ENCODE data around the gene MLX. TPM values are rescaled to one million over a fixed set of nuclear protein-coding genes. Genes with fewer than 3 reads are reported as not detected.

Gene MLX
- total RNA-seq (10 to 100 TPM; 33.1 to 36.1 TPM), total RNA-seq (40.3 to 57.2 reads per million in 2 donors)

DNA sequence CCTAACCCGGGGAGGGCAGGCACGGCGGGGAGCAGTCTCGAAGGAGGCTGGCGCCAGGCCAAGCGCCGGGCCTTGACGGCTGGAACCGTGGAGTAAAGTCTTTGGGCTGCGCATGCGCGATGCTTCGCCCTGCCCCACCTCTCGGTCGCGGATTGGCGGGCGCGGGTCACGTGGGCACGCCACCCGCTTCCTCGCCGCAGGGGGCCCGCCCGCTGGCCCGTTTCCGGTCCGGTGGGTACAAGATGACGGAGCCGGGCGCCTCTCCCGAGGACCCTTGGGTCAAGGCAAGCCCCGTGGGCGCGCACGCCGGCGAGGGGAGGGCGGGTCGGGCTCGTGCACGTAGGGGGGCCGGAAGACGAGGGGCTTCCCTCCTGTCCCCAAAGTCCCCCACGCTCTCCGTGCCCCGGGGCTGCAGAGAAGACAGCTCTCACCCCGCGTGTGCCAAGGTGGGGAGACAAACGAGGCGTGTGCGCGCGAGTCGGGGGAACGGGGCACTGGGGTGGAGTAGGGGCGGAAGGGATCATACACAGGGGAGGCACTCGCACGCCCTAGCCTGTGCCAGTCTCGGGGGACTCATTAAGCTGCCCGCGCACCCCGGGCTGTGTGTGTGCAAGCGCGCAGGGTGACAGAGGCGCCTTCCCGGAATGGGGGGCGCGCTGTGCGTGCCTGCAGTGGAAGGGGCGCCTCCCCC is at the start of gene MLX:
TSS of gene MLX (plus strand) at position 218 of the 691 bp plus-strand sequence. CDS start at position 243, 25 bp downstream.
- H3K9me3 ChIP-seq (ENCODE audit: control insufficient read depth, low read length, poor library complexity, severe bottlenecking) = no peaks in the 10 kb centered on the region
- Mint-ChIP-seq H3K4me1 (peaks cover 23% of the 10 kb centered on the region), H3K36me3 (ENCODE audit: low read depth) (no peaks in the 10 kb centered on the region), H3K4me3 (peak within 1 kb of the TSS; percentile 97), H3K27ac (peak within 1 kb of the TSS; percentile 93), H3K27me3 (no peaks in the 10 kb centered on the region)
- DNase-seq = peak; percentile 83 to 91 (median 90)
- peak; percentile 82 for ATAC-seq

- H3K27ac Mint-ChIP-seq = no peak overlapping the region
- ATAC-seq (peak; percentile 90), DNase-seq (peak; percentile 65 to 84 (median 70))
- H3K36me3 Mint-ChIP-seq (ENCODE audit: low read depth) = peaks cover 3% of the 10 kb centered on the region
- H3K9me3 ChIP-seq (ENCODE audit: control insufficient read depth, low read length, poor library complexity, severe bottlenecking) = no peaks in the 10 kb centered on the region
- no peak overlapping the region for H3K4me3 Mint-ChIP-seq
- peaks cover 4% of the 10 kb centered on the region for H3K4me1 Mint-ChIP-seq
- H3K27me3 Mint-ChIP-seq = no peaks in the 10 kb centered on the region
Observed at GRCh38 chr17:42517516-42517915, 49.4 kb upstream of the MLX start.

GRCh38 chr17:42518046-42518754 is 48.7 kb upstream of the MLX start:
- ATAC-seq (no peak), DNase-seq (no peak)
- no peaks in the 10 kb centered on the region for H3K9me3 ChIP-seq (ENCODE audit: control insufficient read depth, low read length, poor library complexity, severe bottlenecking)
- Mint-ChIP-seq H3K27me3 (no peaks in the 10 kb centered on the region), H3K27ac (no peak overlapping the region), H3K36me3 (ENCODE audit: low read depth) (peaks cover 3% of the 10 kb centered on the region), H3K4me1 (peaks cover 4% of the 10 kb centered on the region), H3K4me3 (no peak overlapping the region)

DNA sequence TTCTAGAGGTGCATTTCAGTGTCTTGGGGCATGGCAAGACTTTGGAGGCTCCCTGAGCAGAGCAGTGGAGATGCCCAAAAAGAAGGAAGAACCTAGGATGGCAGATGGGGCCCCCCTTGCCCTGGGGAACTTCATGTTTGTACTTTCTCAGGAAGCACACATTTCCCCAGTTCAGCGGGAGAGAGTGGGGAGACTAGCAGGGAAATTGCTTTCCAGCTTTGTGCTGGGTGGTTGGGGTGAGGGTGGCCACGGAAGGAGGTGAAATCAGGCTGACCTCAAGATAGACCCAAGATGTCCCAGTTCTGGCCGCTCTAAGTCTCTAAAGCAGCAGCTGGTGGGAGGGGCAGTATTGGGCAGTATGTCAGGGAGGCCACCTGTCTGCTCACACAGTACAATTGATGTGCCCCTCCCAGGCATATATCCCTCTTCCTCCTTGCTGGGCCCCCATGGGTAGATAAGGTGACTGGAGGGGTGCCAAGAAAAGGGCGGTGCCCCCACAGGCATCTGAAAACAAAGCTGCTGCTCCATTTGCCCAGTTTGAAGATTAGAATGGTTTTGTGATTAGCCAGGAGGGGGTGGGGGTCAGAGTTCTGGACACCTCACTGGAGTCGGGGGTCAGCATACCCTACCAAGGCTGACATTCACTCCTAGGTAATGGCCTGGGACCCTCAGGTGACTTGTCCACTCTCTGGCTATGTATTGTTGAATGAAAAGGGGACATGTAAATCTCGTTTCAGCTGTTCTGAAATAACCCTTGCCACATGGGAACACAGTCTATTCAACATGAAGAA is 48.0 kb upstream of the MLX start:
- ATAC-seq (no peak), DNase-seq (no peak)
- no peak overlapping the region for H3K4me3 Mint-ChIP-seq

GRCh38 chr17:42519546-42520491 is 47.1 kb upstream of the MLX start:
- Mint-ChIP-seq H3K27ac (no peak overlapping the region), H3K36me3 (ENCODE audit: low read depth) (peaks cover 3% of the 10 kb centered on the region), H3K27me3 (no peaks in the 10 kb centered on the region), H3K4me1 (peaks cover 6% of the 10 kb centered on the region), H3K4me3 (no peak overlapping the region)
- DNase-seq = no peak
- ATAC-seq = no peak
- H3K9me3 ChIP-seq (ENCODE audit: control insufficient read depth, low read length, poor library complexity, severe bottlenecking) = no peaks in the 10 kb centered on the region

More for the DNA sequence above, 48.0 kb upstream of the MLX start:
- H3K27ac Mint-ChIP-seq = no peak overlapping the region
- no peaks in the 10 kb centered on the region for H3K27me3 Mint-ChIP-seq
- H3K4me1 Mint-ChIP-seq = peaks cover 4% of the 10 kb centered on the region
- peaks cover 3% of the 10 kb centered on the region for H3K36me3 Mint-ChIP-seq (ENCODE audit: low read depth)
- H3K9me3 ChIP-seq (ENCODE audit: control insufficient read depth, low read length, poor library complexity, severe bottlenecking) = no peaks in the 10 kb centered on the region

DNA sequence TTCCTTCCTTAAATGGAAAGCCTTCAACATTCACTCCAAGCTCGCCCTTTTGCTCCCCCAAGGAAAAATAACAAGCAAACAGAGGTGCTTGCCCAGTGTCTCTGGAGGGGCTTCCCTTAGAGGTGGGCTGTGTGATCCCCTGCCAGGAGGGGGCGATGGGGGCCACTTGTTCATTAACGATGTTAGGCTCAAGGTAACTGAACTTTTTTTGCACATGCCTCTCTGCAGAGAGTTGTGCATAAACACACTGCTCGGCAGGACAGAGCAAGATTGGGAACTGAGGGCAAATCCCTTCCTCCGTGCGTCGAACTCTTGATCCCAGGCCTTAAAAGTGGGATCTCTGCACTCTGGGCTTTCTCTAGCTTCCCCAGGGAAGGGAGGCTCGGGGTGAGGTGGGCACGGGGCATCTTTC is 46.4 kb upstream of the MLX start:
- ATAC-seq = no peak

DNA sequence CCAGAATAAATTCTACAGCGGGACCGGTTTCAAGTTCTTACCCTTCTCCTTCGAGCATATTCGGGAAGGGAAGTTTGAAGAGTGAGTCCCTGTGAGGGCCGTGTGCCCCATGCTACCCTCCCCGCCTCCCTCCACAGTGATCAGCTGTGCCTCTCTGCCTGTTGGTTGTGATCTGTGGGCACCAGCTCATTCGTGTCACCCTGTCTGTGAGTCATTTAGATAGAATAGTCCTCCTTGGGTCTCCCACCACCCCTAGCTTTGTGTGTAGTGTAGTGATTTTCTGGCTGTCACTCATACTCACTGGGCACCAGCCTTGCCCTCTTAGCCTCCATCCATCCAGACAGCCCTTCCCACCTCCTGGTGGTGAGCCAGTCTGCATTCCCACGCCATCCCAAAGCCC is 45.9 kb upstream of the MLX start:
- no peaks in the 10 kb centered on the region for H3K27me3 Mint-ChIP-seq
- DNase-seq = no peak
- H3K9me3 ChIP-seq (ENCODE audit: control insufficient read depth, low read length, poor library complexity, severe bottlenecking) = no peaks in the 10 kb centered on the region
- H3K4me3 Mint-ChIP-seq = no peak overlapping the region
- peaks cover 6% of the 10 kb centered on the region for H3K4me1 Mint-ChIP-seq
- peaks cover 3% of the 10 kb centered on the region for H3K36me3 Mint-ChIP-seq (ENCODE audit: low read depth)
- no peak for ATAC-seq
- no peak overlapping the region for H3K27ac Mint-ChIP-seq

More for the DNA sequence above, 46.4 kb upstream of the MLX start:
- Mint-ChIP-seq H3K4me1 (peaks cover 6% of the 10 kb centered on the region), H3K27ac (no peak overlapping the region), H3K4me3 (no peak overlapping the region), H3K36me3 (ENCODE audit: low read depth) (peaks cover 3% of the 10 kb centered on the region), H3K27me3 (no peaks in the 10 kb centered on the region)
- no peak for DNase-seq
- no peaks in the 10 kb centered on the region for H3K9me3 ChIP-seq (ENCODE audit: control insufficient read depth, low read length, poor library complexity, severe bottlenecking)

DNA sequence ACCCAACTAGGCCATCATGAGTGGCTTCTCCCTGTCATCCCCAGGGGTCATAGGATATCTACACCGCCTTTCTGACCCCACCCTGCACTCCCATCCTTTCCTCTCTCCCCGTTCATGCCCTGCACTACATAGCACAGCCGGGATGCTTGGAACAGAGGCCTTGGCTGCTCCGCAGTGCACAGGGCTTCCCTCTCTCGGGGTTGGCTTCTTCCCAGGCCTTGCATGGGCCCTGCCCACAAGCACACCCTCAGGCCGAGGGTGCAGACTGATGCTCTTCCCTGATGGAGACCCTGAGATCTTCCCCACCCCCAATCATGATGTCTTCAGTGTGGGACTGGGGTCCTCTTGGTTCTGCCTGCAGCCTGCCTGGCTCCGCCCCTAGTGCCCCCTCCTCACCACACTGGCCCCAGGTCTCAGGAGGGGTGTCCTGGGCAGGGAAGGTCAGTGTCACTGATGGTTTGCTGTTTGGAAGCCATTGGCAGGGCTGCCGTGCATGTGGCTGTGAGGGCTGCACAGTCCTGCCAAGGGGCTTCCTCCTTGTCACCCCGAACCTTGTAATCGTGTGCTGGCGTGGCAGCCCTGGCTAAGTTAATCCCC is 45.1 kb upstream of the MLX start:
- peaks cover 3% of the 10 kb centered on the region for H3K36me3 Mint-ChIP-seq (ENCODE audit: low read depth)
- H3K4me1 Mint-ChIP-seq = peaks cover 6% of the 10 kb centered on the region
- no peaks in the 10 kb centered on the region for H3K27me3 Mint-ChIP-seq
- ATAC-seq (no peak), DNase-seq (no peak)
- no peak overlapping the region for H3K4me3 Mint-ChIP-seq
- no peak overlapping the region for H3K27ac Mint-ChIP-seq
- H3K9me3 ChIP-seq (ENCODE audit: control insufficient read depth, low read length, poor library complexity, severe bottlenecking) = no peaks in the 10 kb centered on the region

DNA sequence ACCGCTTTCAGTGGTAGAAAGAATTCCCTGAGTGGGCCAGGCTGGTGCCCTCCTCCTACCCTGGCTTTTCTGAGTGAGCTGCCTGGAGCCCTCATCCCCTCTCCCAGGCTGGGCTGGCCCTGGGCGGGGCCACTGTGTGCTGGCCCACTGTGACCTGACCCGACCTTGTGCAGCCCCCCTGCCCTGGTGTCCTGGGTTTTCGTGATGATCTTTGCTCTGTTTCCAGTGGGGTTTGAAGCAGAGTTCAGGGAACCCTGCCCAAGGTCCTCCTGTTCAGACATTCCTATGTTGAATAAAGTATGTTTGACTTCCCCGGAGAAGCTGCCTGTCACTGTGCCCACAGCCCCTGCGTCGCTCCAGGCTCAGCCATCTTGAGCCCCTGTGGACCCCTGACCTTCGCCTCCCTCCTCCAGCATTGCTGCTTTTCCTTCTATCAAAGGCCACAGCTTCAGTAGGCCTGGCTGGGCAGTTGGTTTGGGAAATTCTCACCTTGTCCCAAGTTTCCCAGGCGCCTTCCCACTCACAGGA is 44.6 kb upstream of the MLX start:
- no peak for DNase-seq
- H3K9me3 ChIP-seq (ENCODE audit: control insufficient read depth, low read length, poor library complexity, severe bottlenecking) = no peaks in the 10 kb centered on the region
- Mint-ChIP-seq H3K36me3 (ENCODE audit: low read depth) (peaks cover 3% of the 10 kb centered on the region), H3K27me3 (no peaks in the 10 kb centered on the region), H3K4me3 (no peak overlapping the region), H3K4me1 (peaks cover 8% of the 10 kb centered on the region), H3K27ac (no peak overlapping the region)
- no peak for ATAC-seq

- H3K27me3 Mint-ChIP-seq = no peaks in the 10 kb centered on the region
- DNase-seq (no peak), ATAC-seq (no peak)
- peaks cover 5% of the 10 kb centered on the region for H3K4me1 Mint-ChIP-seq
- H3K27ac Mint-ChIP-seq = no peak overlapping the region
- H3K36me3 Mint-ChIP-seq (ENCODE audit: low read depth) = peaks cover 3% of the 10 kb centered on the region
- H3K9me3 ChIP-seq (ENCODE audit: control insufficient read depth, low read length, poor library complexity, severe bottlenecking) = no peaks in the 10 kb centered on the region
- no peak overlapping the region for H3K4me3 Mint-ChIP-seq
Observed at GRCh38 chr17:42522798-42523278, 44.1 kb upstream of the MLX start.

- ATAC-seq = no peak
- Mint-ChIP-seq H3K27me3 (no peaks in the 10 kb centered on the region), H3K4me3 (no peak overlapping the region), H3K27ac (no peak overlapping the region), H3K36me3 (ENCODE audit: low read depth) (peaks cover 3% of the 10 kb centered on the region), H3K4me1 (peaks cover 7% of the 10 kb centered on the region)
- DNase-seq = no peak
- no peaks in the 10 kb centered on the region for H3K9me3 ChIP-seq (ENCODE audit: control insufficient read depth, low read length, poor library complexity, severe bottlenecking)
Observed at GRCh38 chr17:42525221-42525620, 41.7 kb upstream of the MLX start.

DNA sequence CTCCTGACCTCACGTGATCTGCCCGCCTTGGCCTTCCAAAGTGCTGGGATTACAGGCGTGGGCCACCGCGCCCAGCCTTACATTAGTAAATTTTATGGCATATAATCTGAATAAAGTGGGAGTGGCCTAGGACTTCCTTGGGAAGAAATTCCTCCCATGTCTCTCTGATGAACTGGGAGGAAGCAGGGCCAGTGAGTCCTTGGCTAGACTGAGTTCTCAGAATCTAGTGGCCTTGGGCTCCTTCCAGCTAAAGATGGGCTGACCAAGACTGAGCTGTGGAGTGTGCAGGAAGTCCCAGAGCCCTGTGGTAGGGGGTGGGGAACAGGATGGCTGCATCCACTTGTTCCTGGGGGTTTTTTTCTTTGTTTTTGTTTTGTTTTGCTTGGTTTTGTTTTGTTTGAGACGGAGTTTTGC is 40.9 kb upstream of the MLX start:
- DNase-seq (no peak), ATAC-seq (no peak)
- Mint-ChIP-seq H3K4me1 (peaks cover 14% of the 10 kb centered on the region), H3K4me3 (no peak overlapping the region), H3K27me3 (no peaks in the 10 kb centered on the region), H3K36me3 (ENCODE audit: low read depth) (peaks cover 3% of the 10 kb centered on the region), H3K27ac (no peak overlapping the region)
- no peaks in the 10 kb centered on the region for H3K9me3 ChIP-seq (ENCODE audit: control insufficient read depth, low read length, poor library complexity, severe bottlenecking)

Measured in T-helper 17 cell (primary cell).